Measurements from ENCODE around the gene FOXA1.

DNA sequence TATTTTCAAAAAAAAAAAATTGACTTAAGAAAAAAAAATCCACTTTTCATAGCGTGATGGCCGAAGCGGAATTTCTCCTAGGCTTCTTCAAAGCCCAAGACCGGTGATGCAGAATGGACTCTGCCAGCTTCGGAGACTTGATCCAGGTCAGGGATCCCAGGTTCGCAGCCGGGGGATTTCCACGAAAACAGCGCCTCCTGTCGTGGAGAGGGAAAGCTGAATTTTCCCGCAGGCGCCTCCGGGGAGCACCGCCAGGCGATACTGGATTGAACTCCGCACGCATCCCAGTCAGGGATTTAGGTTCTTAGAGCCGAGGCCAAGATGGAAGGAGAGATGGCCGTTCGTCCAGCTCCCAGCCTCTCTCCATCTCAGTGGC, 2.5 kb upstream of the FOXA1 start:
- TF ChIP-seq, protein P1, sequence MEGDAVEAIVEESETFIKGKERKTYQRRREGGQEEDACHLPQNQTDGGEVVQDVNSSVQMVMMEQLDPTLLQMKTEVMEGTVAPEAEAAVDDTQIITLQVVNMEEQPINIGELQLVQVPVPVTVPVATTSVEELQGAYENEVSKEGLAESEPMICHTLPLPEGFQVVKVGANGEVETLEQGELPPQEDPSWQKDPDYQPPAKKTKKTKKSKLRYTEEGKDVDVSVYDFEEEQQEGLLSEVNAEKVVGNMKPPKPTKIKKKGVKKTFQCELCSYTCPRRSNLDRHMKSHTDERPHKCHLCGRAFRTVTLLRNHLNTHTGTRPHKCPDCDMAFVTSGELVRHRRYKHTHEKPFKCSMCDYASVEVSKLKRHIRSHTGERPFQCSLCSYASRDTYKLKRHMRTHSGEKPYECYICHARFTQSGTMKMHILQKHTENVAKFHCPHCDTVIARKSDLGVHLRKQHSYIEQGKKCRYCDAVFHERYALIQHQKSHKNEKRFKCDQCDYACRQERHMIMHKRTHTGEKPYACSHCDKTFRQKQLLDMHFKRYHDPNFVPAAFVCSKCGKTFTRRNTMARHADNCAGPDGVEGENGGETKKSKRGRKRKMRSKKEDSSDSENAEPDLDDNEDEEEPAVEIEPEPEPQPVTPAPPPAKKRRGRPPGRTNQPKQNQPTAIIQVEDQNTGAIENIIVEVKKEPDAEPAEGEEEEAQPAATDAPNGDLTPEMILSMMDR (IDR thresholded peaks at IDR 0.05) = no peak
- TF ChIP-seq EZH2 (IDR thresholded peaks at IDR 0.05; ENCODE audit: borderline replicate concordance, insufficient read depth, low read depth, low read length, poor library complexity, severe bottlenecking) = no peak
